A673 (cell line): ENCODE data around the gene BICD1.

Experiments used
- EZH2 ChIP-seq: fragments of 200-600 bp; sonication (generic); IDR thresholded peaks from 2 replicates; pipeline ENCODE4 v1.6.1; 2017; ENCODE audit warnings: borderline replicate concordance, low read depth, mild to moderate bottlenecking, mixed read lengths, antibody characterized with exemption, low read length; ENCODE audit not compliant: poor library complexity, severe bottlenecking
- TF ChIP-seq, protein P1 (sequence below): fragments of 300-800, 200-600 bp; sonication (generic); conservative IDR thresholded peaks from 2 replicates; pipeline ENCODE4 v1.5.1; 2017; ENCODE audit warnings: low read depth, mild to moderate bottlenecking, antibody characterized with exemption, low read length, moderate library complexity, mixed read lengths

DNA sequence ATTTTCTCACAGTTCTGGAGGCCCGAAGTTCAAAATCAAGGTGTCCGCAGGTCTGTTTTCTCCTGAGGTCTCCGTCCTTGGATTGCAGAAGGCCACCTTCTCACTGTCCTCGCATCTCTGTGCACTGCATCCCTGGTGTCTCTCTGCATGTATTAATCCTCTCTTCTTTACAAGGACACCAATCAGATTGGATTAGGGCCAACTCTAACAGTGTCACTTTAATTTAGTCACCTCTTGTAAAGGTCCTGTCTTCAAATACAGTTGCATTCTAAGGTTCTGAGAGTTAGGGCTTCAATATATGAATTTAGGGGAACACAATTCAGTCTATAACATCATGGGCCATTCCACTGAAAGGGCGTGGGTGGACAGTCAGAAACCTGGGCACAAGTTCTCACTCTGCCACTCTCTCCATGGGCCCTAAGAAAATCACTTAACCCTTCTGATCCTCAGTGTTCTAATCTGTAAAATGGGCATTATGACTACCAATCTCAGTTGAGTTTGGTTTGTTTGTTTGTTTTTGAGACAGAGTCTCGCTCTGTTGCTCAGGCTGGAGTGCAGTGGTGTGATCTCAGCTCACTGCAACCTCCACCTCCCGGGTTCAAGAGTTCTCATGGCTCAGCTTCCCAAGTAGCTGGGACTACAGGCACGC, 251.1 kb downstream of the BICD1 start:
- TF ChIP-seq, protein P1, sequence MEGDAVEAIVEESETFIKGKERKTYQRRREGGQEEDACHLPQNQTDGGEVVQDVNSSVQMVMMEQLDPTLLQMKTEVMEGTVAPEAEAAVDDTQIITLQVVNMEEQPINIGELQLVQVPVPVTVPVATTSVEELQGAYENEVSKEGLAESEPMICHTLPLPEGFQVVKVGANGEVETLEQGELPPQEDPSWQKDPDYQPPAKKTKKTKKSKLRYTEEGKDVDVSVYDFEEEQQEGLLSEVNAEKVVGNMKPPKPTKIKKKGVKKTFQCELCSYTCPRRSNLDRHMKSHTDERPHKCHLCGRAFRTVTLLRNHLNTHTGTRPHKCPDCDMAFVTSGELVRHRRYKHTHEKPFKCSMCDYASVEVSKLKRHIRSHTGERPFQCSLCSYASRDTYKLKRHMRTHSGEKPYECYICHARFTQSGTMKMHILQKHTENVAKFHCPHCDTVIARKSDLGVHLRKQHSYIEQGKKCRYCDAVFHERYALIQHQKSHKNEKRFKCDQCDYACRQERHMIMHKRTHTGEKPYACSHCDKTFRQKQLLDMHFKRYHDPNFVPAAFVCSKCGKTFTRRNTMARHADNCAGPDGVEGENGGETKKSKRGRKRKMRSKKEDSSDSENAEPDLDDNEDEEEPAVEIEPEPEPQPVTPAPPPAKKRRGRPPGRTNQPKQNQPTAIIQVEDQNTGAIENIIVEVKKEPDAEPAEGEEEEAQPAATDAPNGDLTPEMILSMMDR = no peak
- no peak for TF ChIP-seq EZH2
